Smooth muscle cell (in vitro differentiated cells): Measurements from ENCODE around the gene PHLDB1. TPM values are rescaled to one million over a fixed set of nuclear protein-coding genes. Genes with fewer than 3 reads are reported as not detected.

Experiments used
- DNase-seq: peaks from one replicate; lab custom pipeline; 2025; ENCODE audit not compliant: unreplicated experiment; lab: John Stamatoyannopoulos, UW
- H2AFZ ChIP-seq: fragments of 200-600 bp; sonication (generic); 2 replicates; pipeline ENCODE4 v1.6.0; 2016; ENCODE audit warnings: antibody characterized with exemption, low read depth, mild to moderate bottlenecking
- H3F3A ChIP-seq: fragments of 200-600 bp; sonication (generic); 2 replicates; pipeline ENCODE4 v1.6.0; 2017; ENCODE audit warnings: antibody characterized with exemption, low read depth
- H3K27ac ChIP-seq: fragments of 200-600 bp; sonication (generic); 2 replicates; pipeline ENCODE4 v1.5.1; 2016; ENCODE audit warnings: low read depth, mild to moderate bottlenecking
- H3K27me3 ChIP-seq: fragments of 200-600 bp; sonication (generic); 2 replicates; pipeline ENCODE4 v1.6.1; 2016; ENCODE audit warnings: low read depth, mild to moderate bottlenecking
- H3K36me3 ChIP-seq: fragments of 200-600 bp; sonication (generic); 2 replicates; pipeline ENCODE4 v1.5.1; 2016; ENCODE audit warnings: low read depth
- H3K4me1 ChIP-seq: fragments of 200-600 bp; sonication (generic); 2 replicates; pipeline ENCODE4 v1.5.1; 2016; ENCODE audit warnings: low read depth
- H3K4me2 ChIP-seq: fragments of 200-600 bp; sonication (generic); 2 replicates; pipeline ENCODE4 v1.6.0; 2016; ENCODE audit warnings: mild to moderate bottlenecking
- H3K4me3 ChIP-seq: fragments of 200-600 bp; sonication (generic); 2 replicates; pipeline ENCODE4 v1.5.1; 2016; ENCODE audit warnings: mild to moderate bottlenecking
- H3K79me2 ChIP-seq: fragments of 200-600 bp; sonication (generic); 2 replicates; pipeline ENCODE4 v1.6.0; 2016; ENCODE audit warnings: low read depth, mild to moderate bottlenecking
- H3K9ac ChIP-seq: fragments of 200-600 bp; sonication (generic); 2 replicates; pipeline ENCODE4 v1.6.0; 2016; ENCODE audit warnings: low read depth
- H3K9me3 ChIP-seq: fragments of 200-600 bp; sonication (generic); replicated peaks from 2 replicates; pipeline ENCODE4 v1.5.1; 2016; ENCODE audit warnings: low read depth
- H4K20me1 ChIP-seq: fragments of 200-600 bp; sonication (generic); 2 replicates; pipeline ENCODE4 v1.6.0; 2016; ENCODE audit warnings: low read depth
- WGBS: methylation state at CpG from one replicate; pipeline ENCODE4 v1.1.7; 2016; ENCODE audit warnings: low lambda C conversion rate; 5-methylcytosine and 5-hydroxymethylcytosine counted together
- polyA plus RNA-seq: library from polyadenylated mRNA; unstranded; fragments of >200 nt; fragmentation: Nextera tagmentation; extraction: Ambion mirVana; gene quantifications from 2 replicates; pipeline ENCODE4 v1.2.1, GENCODE V29; 2016
- total RNA-seq: library from RNA; depleted of rRNA; stranded (reverse); fragments of >200 nt; gene quantifications from 2 replicates; pipeline ENCODE4 v1.2.3, GENCODE V29; 2014
- TF ChIP-seq, protein P1 (sequence below): fragments of 200-600 bp; sonication (generic); IDR thresholded peaks from 2 replicates; pipeline ENCODE4 v1.5.1; 2017; ENCODE audit warnings: borderline replicate concordance, mild to moderate bottlenecking, antibody characterized with exemption; ENCODE audit not compliant: insufficient read depth, poor library complexity, severe bottlenecking

PHLDB1 gene
- total and polyA plus RNA-seq, 2 experiments from 2014 or later, result 86.0 to 89.0 TPM

DNA sequence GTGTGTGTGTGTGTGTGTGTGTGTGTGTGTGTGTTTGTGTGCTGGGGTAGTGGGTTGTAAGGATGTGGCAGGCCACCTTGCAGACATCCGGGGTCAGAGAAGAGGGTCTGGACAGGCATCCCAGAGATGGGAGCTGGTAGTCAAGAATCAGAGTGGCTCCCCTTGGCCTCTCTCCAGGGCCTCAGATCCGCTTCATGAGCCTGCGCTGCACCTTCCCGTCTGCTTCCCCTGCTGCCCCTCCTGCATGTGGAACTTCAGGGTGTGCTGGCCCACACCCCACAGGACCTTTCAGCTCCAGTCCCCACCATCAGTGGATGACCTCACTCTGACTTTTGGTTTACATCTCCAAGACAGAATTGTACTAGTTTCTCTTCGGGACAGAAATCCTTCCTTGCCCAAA lies 40.9 kb downstream of the PHLDB1 start:
- TF ChIP-seq, protein P1, sequence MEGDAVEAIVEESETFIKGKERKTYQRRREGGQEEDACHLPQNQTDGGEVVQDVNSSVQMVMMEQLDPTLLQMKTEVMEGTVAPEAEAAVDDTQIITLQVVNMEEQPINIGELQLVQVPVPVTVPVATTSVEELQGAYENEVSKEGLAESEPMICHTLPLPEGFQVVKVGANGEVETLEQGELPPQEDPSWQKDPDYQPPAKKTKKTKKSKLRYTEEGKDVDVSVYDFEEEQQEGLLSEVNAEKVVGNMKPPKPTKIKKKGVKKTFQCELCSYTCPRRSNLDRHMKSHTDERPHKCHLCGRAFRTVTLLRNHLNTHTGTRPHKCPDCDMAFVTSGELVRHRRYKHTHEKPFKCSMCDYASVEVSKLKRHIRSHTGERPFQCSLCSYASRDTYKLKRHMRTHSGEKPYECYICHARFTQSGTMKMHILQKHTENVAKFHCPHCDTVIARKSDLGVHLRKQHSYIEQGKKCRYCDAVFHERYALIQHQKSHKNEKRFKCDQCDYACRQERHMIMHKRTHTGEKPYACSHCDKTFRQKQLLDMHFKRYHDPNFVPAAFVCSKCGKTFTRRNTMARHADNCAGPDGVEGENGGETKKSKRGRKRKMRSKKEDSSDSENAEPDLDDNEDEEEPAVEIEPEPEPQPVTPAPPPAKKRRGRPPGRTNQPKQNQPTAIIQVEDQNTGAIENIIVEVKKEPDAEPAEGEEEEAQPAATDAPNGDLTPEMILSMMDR, result no peak
- Histone ChIP-seq H3K36me3 (peaks cover 10% of the 10 kb centered on the region), H3K4me2 (no peak overlapping the region), H4K20me1 (peaks cover 97% of the 10 kb centered on the region), H3F3A (peaks cover 7% of the 10 kb centered on the region), H2AFZ (no peak overlapping the region), H3K9ac (no peak overlapping the region), H3K4me3 (no peak overlapping the region), H3K27ac (no peak overlapping the region), H3K9me3 (no peaks in the 10 kb centered on the region), H3K27me3 (no peaks in the 10 kb centered on the region), H3K4me1 (no peaks in the 10 kb centered on the region), H3K79me2 (no peaks in the 10 kb centered on the region)
- no peak for DNase-seq
- WGBS, result 89% methylated on average over 4 of the region's 5 CpGs

DNA sequence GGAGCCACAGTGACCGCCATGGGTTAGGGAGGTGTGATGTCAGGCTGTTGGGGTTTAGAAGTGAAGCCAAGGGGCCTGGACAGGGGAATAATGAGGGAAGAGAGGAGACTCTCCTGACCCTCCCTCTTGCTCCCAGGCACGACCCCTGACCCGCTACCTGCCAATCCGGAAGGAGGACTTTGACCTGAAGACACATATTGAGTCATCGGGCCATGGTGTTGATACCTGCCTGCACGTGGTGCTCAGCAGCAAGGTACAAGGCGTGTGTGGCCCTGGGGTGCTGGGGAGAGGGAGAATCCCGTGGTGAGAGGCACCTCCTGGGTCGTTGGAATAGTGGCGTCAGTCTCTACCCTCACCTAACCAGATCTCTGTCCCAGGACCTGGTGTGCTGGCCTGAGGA lies 42.5 kb downstream of the PHLDB1 start:
- peaks cover 10% of the 10 kb centered on the region for H3F3A ChIP-seq
- no peaks in the 10 kb centered on the region for H3K79me2 ChIP-seq
- TF ChIP-seq, protein P1, result no peak
- WGBS, result 98% methylated on average over 10 of the region's 10 CpGs
- H3K4me1 ChIP-seq, result no peaks in the 10 kb centered on the region
- H3K4me2 ChIP-seq, result no peak overlapping the region
- no peak overlapping the region for H3K27ac ChIP-seq
- H3K36me3 ChIP-seq, result peaks cover 10% of the 10 kb centered on the region
- H2AFZ ChIP-seq, result no peak overlapping the region
- peaks cover 95% of the 10 kb centered on the region for H4K20me1 ChIP-seq
- H3K9me3 ChIP-seq, result no peaks in the 10 kb centered on the region
- no peak for DNase-seq
- no peak overlapping the region for H3K4me3 ChIP-seq
- no peaks in the 10 kb centered on the region for H3K27me3 ChIP-seq
- H3K9ac ChIP-seq, result no peak overlapping the region

DNA sequence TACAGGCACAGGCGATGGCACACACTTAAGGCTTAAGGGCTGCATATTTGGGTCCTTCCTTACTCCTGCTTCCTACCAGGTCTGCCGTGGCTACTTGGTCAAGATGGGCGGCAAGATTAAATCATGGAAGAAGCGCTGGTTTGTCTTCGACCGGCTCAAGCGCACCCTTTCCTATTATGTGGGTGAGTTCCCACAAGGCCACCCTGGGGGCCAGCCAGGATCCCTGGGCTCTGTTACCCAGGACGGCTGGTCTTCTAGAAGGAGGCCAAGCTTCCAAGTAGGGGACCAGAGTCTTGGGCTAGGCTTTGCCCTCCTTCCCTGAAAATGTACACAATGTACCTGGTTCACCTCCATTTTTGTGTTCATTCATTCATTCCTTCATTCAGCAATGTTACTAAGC lies 43.0 kb downstream of the PHLDB1 start:
- Histone ChIP-seq H3K79me2 (no peaks in the 10 kb centered on the region), H3K4me3 (no peak overlapping the region), H3K4me1 (no peaks in the 10 kb centered on the region), H3K36me3 (peaks cover 10% of the 10 kb centered on the region), H3K9me3 (no peaks in the 10 kb centered on the region), H2AFZ (no peak overlapping the region), H3K27me3 (no peaks in the 10 kb centered on the region), H3K27ac (no peak overlapping the region), H3K4me2 (no peak overlapping the region), H3K9ac (no peak overlapping the region), H4K20me1 (peaks cover 95% of the 10 kb centered on the region), H3F3A (peaks cover 14% of the 10 kb centered on the region)
- DNase-seq, result no peak
- 96% methylated on average over 8 of the region's 8 CpGs for WGBS
- TF ChIP-seq, protein P1, result no peak

DNA sequence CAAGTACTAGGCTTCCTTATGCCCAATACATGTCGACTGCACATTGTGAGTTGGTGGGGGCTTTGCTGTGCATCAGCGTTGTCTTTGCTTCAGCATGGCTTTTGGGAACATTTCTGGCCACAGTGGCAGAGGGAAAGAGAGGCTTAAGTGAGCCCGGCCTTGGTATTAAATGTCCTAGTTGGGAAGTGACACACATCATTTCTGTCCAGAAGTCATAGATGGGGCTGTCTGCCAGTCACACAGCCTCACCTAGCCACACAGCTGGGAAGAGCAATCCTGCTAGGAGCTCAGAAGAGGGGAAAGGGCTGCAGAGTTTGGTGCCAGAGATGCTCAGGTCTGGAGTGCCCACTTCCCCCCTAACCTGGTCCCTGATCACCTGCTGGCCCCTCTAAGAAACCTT lies 44.4 kb downstream of the PHLDB1 start:
- H3K36me3 ChIP-seq, result peaks cover 6% of the 10 kb centered on the region
- no peak overlapping the region for H3K4me3 ChIP-seq
- H3K79me2 ChIP-seq, result no peaks in the 10 kb centered on the region
- no peaks in the 10 kb centered on the region for H3K4me1 ChIP-seq
- DNase-seq, result no peak
- H3K27ac ChIP-seq, result no peak overlapping the region
- H2AFZ ChIP-seq, result no peak overlapping the region
- 98% methylated on average over 3 of the region's 3 CpGs for WGBS
- peaks cover 25% of the 10 kb centered on the region for H3F3A ChIP-seq
- TF ChIP-seq, protein P1, result no peak
- H3K9ac ChIP-seq, result no peak overlapping the region
- H3K27me3 ChIP-seq, result no peaks in the 10 kb centered on the region
- no peak overlapping the region for H3K4me2 ChIP-seq
- no peaks in the 10 kb centered on the region for H3K9me3 ChIP-seq
- H4K20me1 ChIP-seq, result peaks cover 97% of the 10 kb centered on the region
